Activated CD4-positive, CD25-positive, alpha-beta regulatory T cell treated with anti-CD3 and anti-CD28 coated beads, Interleukin-2, amount 50 U/mL, for 16 hours (primary cell): ENCODE data around the gene LZTFL1.

ENCODE experiments used
- DNase-seq: peaks from one replicate; pipeline ENCODE4 v3.0.0-alpha.2; 2020; ENCODE audit warnings: low read depth, low spot score

The LZTFL1 gene

DNA sequence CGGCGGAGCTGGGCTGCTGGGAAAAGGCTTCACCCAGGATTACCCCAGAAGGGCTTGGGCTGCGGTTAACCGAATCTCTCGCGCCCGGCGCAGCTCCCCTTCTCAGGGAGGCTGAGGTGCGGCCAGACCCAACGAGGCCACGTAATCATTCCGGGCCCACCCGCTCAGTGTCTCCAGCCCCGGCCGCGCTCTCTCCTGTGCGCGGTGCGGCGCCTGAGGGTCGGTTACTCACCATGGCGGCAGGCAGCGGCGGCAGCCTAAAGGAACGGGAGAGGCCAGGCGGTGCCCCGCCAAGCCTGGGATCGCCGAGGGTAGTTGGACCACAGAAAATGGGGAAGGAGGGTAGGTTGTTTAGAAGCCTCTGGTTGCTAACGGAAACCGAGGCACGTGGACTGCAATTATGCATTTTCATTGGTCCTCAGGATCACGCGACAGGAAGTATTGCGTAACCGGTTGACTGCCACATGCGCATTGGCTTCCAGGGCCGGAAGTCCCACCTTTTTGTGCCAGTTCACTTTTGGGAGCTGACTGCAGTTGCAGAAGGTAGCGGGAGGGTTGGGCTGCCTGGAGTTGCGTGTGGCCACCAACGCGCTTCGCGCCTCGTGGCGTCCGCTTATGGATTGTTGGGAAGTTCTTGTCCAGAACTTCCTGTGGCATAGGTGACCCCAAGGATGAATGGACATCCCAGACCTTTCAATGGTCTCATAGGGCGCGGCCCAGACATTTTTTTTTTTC, at the start of gene LZTFL1:
Gene LZTFL1 (minus strand): TSS at position 363 of the 735 bp plus-strand sequence. CDS start 128 bp downstream, at position 235.
- DNase-seq: peak; percentile 76

DNA sequence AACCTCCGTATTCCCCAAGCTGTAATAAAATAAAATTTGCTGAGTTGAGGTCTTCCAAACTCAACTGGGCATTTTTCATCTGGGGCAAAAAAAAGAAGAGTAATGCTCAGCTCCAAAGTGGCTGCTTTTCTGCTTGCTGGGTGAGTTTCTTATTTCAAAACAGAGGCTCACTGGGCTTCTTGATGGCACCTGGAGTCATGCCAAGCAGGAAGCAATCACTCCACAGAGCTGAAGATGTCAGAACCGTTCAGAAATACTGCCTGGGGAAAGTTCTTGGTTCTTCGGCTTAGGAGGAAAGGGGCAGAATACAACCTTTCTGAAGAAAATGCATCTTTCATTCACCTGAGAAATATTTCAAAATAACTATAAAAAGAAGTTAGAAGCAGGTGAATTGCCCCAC, 48.5 kb upstream of the LZTFL1 start:
- DNase-seq: no peak

- no peak for DNase-seq
Observed at GRCh38 chr3:45889337-45889736, 47.4 kb upstream of the LZTFL1 start.

DNA sequence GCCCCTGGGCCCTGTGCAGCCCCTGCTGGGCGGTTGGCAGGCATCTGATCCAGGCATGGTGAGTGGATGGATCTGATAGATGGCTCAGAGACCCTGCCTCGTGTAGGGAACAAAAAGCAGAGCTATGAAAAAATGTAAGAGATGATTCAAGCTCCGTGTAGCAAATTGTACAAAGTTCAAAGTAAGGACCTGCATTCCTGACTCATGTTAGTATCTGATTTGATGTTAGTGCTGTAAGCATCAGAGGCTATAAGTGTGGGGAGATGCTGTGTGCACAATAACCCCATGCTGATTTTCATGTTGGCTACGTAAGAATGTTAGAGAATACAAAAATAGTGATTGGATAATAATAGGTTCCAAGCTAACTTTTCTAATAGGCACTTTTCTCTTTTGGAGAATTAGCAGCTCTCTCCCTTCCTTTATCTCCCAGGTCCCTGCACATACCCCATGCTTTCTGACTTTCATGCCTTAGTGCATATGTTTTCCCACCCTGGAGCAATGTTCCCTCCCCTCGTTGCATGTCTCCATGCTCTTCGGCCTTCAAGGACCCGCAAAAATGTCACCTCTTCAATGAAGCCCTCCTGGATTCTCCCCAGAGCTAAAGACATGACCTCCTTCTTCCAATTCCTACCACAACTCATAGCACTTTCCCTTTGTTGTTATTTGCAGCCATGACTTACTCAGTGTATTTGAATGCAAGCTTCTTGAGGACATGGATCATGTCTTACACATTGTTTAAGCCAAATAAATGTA, 46.0 kb upstream of the LZTFL1 start:
- DNase-seq: no peak

GRCh38 chr3:45887285-45887684, 45.4 kb upstream of the LZTFL1 start:
- DNase-seq: no peak

DNA sequence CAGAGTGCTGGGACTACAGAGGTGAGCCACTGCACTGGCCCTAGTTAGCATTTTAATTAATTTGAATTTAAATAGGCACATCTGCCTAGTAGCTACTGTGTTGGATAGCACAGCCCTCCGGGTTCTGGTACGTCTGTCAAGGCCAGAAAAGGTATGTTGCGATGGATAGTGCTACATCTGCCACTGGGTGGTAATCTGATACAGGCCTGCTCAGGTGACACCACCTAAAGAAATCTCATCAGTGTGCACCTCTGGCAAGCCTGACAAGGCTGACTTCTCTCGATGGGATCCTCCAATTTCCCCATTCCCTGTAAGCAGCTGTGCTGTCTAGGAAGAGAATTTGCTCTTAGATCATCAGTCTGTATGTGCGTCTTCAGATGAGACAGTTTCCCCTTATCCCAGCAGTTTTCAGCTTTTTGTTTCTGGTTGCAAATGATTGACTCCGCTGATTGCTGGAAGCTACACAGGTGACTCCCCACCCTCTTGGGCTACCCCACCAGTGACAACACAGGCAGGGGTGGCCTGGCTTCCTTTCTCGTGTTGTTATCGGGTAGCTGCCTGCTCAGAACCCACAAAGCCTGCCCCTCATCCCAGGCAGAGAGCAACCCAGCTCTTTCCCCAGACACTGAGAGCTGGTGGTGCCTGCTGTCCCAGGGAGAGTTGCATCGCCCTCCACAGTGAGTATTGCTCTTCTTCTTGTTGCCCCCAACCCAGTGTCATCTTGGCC, 44.2 kb upstream of the LZTFL1 start, which contains the start of gene CCR9:
Gene CCR9 (plus strand): TSS at position 565 of the 727 bp plus-strand sequence. CDS start 8,391 bp downstream, outside the sequence.
- no peak for DNase-seq

DNA sequence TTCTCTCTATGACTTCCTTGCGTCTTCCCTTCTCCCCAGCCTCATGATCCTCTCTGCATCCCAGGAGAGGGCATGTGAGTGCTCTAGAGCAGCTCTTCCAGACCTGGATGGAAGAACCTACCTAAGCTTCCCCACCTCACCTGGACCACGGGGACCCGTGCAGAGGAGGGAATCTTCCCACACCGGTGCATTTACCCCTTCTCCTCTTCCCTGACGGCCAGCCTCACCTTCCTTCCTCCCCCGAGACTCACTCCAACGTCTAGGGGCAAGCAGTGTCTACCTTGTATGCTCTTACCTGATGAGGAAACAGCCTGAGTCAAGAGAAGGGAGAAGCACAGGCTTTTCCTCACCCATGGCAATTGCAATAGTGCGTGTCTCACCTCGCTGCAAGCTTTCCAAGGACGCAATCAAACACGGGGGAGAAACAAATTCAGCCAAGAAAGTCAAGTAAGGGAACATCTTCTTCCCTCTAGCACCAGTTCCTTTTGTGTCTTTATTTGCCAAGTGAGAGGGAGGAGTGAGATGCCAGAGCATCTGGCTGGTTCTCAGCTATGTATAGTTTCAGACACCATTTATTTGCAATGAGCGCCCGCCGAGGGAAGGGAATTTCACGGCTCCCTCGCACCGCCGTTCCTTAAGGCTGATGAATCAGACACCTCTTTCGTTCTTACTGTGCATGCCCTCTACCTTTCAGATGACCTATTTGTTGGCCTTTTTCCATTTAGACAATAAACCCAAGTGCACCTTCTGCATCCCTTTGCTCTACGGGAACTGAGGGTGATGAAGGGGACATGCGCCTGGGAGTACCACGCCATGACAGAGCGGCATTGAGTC, 42.7 kb upstream of the LZTFL1 start:
- no peak for DNase-seq

DNA sequence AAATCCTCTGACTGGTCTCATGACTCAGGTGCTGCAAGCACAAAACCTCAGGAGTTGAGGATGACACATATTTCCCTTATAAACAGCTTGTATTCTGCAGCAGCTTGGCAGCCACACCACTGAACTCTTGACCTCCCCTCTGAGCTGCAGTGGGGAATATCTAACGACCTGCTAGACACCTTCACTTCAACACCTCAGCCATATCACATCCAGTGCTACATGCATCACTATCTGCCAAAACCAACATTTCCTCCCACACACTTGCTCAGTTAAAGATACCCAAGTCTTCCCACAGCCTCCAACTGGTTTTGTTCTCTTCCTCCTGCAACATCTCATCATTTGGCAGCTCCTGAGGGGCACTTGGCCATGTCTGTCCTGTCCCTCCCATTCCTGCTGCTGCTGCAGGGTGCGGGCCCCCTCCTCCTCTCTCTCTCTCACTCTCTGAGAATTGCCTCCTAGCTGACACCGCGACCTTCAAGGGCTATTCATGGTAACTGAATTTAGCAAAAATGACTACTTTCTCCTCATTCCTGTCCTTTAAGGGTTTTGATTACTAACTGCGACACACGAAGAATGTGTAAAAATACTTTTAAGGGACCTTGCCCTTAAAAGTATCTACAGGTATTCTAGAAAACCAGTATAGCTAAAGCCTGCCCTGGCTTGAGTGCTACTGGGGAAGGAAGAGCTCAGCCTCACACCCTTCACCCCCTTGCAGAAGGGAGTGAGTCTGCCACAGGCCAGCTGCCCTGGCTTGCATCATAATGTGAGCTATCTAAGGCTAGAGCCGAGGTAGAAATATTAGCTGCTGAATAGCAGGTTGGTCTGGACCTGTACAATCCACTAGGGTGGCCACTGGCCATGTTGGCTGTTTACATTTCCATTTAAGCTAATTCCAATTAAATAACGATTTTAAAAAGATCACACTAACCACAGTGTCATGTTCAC, 39.4 kb upstream of the LZTFL1 start:
- no peak for DNase-seq

DNA sequence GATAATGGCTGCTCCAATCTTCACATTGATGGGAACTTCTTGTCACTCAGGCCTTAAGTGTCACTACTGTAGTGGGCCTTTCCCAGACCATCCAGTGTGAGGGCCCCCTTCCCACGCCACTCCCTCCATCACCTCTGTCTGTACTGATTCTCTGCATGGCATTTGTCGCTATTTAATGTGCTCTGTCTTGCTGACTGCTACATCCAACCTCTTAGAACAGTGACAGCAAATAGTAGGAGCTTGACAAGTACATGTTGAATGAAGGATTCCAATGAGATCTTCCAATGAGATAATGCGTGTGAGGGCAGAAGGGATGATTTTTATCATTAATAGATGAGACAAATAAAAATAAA, 38.8 kb upstream of the LZTFL1 start:
- no peak for DNase-seq

- DNase-seq: no peak
Observed at GRCh38 chr3:45878124-45878523, 36.2 kb upstream of the LZTFL1 start.

- DNase-seq: no peak
Observed at GRCh38 chr3:45874677-45875346, 32.9 kb upstream of the LZTFL1 start.

DNA sequence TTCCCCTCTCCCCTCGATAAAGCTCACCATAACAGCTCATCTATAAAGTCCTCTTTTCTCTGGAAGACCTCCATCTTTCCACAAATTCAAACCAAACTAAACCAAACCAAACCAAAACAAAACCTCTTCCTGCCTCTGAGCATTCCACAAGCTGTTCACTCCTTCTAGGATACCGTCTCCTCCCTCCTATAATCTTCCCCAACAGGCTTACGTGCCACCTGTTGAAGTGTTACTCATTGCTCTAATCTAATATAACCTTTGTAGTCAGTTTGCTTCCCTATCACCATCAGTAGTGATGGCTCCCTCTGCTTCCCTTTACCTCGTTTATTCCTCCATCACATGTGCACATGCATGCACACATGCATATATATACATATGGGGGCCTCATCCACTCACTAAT, 31.7 kb upstream of the LZTFL1 start:
- no peak for DNase-seq

GRCh38 chr3:45873036-45873435, 31.1 kb upstream of the LZTFL1 start:
- DNase-seq: no peak

DNA sequence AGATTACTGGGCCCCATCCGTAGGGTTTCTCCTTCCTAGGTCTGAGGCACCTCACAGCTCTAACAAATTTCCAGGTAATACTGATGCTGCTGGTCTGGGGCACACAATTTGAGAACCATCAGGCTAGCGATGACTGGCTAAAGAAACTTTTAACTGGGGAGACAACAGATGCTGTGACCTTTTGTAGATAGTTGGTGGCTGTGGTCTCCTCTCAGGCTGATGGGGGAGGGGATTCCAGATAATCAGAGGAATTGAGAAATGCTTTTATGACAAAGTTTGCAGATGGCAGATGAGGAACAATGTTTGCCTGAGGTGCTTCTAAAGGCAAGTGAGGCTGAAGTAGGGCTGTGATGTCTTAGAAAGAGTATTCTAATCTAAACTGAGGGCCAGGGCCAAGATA, 30.6 kb upstream of the LZTFL1 start:
- DNase-seq: no peak

GRCh38 chr3:45871780-45872179, 29.9 kb upstream of the LZTFL1 start:
- no peak for DNase-seq

GRCh38 chr3:45870099-45870498, 28.2 kb upstream of the LZTFL1 start:
- peak; percentile 28 for DNase-seq

- no peak for DNase-seq
Observed at GRCh38 chr3:45869638-45870037, 27.7 kb upstream of the LZTFL1 start.

GRCh38 chr3:45868650-45869049, 26.7 kb upstream of the LZTFL1 start:
- no peak for DNase-seq

DNA sequence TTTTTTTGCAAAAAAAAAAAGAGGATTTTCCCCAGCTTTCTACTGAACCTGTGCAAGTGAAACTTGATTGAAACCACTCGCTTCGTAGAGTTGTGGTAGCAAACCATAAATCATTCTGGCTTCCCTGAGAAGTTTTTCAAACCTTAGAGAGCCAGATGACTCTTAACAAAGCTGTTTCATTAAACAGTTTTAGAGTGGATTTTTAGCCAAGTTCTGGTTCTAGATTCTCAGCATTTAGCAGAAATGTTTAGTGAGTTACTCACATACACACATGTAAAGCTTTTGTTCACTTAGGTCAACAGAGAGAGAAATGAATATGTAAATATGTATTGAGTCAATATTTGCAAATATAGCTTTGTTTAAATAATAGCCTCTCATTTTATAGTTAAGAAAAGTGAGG, 26.3 kb upstream of the LZTFL1 start:
- DNase-seq: no peak

DNA sequence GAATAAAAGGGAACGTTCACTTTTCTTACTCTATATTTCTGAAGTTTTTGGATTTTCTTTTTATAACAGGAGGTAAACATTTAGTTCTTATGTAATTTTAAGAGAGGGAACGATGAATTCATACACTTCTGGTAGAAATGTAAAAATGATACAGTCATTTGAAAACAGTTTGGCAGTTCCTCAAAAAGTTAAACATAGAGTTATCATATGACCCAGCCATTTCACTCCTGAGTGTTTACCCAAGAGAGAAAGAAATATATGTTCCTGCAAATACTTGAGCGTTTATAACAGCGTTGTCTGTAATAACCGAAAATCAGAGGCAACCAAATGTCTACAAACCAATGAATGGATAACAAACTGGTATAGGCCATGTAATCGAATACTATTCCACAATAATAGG, 23.6 kb upstream of the LZTFL1 start:
- DNase-seq: no peak
